B cell (primary cell): Measurements from ENCODE around the gene ABCF3. TPM values are rescaled to one million over a fixed set of nuclear protein-coding genes. Genes with fewer than 3 reads are reported as not detected.

Experiments
- ATAC-seq: fragments of 200-7000 bp; cut with Tn5 transposase; one replicate; pipeline ENCODE4 v1.10.0; 2021; ENCODE audit warnings: low read depth, mild to moderate bottlenecking, moderate number of reproducible peaks, moderate library complexity
- CTCF ChIA-PET: fragments of 350-600 bp; sonication (Branson Sonifier 250); formaldehyde crosslinking; loops from one replicate; lab custom pipeline; 2021; ENCODE audit warnings: antibody characterized with exemption, inconsistent platforms; lab: Charles Lee
- POLR2A ChIA-PET: fragments of 350-600 bp; sonication (Branson Sonifier 250); formaldehyde crosslinking; loops from one replicate; lab custom pipeline; 2021; ENCODE audit warnings: antibody characterized with exemption; lab: Charles Lee
- DNase-seq: peaks from one replicate; pipeline ENCODE4 v3.0.0; 2013
- H2AFZ ChIP-seq: 2 replicates; pipeline ENCODE4 v1.6.1; 2012; ENCODE audit warnings: mild to moderate bottlenecking, low read depth, low read length; ENCODE audit not compliant: insufficient read depth, poor library complexity, severe bottlenecking
- H3K27ac ChIP-seq, 2 donors: 1 replicate in 1 of 2; 2 replicates in 1 of 2; pipeline ENCODE4 v1.5.1; 2012 to 2013; ENCODE audit warnings: low read length in 2 of 2, mild to moderate bottlenecking in 2 of 2, moderate library complexity in 1 of 2
- H3K27me3 ChIP-seq, 4 experiments: fragments of 200-600 bp in 1 of 4; sonication (generic) in 1 of 4; replicated peaks in 1 of 4; 1 replicate in 2 of 4; 2 replicates in 2 of 4; pipeline versions ENCODE4 v1.6.1 to v1.7.0; 2013 to 2016; ENCODE audit warnings: low read length in 3 of 4, mild to moderate bottlenecking in 2 of 4, mixed read lengths in 1 of 4, moderate library complexity in 1 of 4; ENCODE audit not compliant: insufficient read depth in 4 of 4, control insufficient read depth in 3 of 4; ENCODE audit errors: control extremely low read depth in 1 of 4
- H3K36me3 ChIP-seq, 2 experiments: replicated peaks in 1 of 2; 1 replicate in 1 of 2; 2 replicates in 1 of 2; pipeline versions ENCODE4 v1.6.1 to v1.7.1; 2013; ENCODE audit warnings: low read length in 1 of 2; ENCODE audit not compliant: insufficient read depth in 2 of 2, control insufficient read depth in 1 of 2; ENCODE audit errors: control extremely low read depth in 1 of 2, extremely low read depth in 1 of 2
- H3K4me1 ChIP-seq, 2 donors: fragments of 200-600 bp in 1 of 2; sonication (generic) in 1 of 2; 1 replicate in 1 of 2; 2 replicates in 1 of 2; pipeline versions ENCODE4 v1.5.1 to v1.6.1; 2013 to 2017; ENCODE audit warnings: low read length in 2 of 2; ENCODE audit not compliant: control insufficient read depth in 2 of 2, insufficient read depth in 2 of 2
- H3K4me2 ChIP-seq: replicated peaks from 2 replicates; pipeline ENCODE3; 2012; ENCODE audit warnings: mild to moderate bottlenecking, low read depth, low read length; ENCODE audit not compliant: poor library complexity, severe bottlenecking
- H3K4me3 ChIP-seq, 5 experiments: fragments of 200-600 bp in 1 of 5; sonication (generic) in 1 of 5; 1 replicate in 3 of 5; 2 replicates in 2 of 5; pipeline versions ENCODE4 v1.5.1 to v1.7.0; 2011 to 2016; ENCODE audit warnings: low read length in 4 of 5, mild to moderate bottlenecking in 4 of 5, low read depth in 2 of 5, control low read depth in 1 of 5, moderate library complexity in 1 of 5; ENCODE audit not compliant: insufficient read depth in 1 of 5; ENCODE audit errors: control extremely low read depth in 1 of 5, extremely low read depth in 1 of 5
- H3K79me2 ChIP-seq: fragments of 200-600 bp; sonication (generic); one replicate; pipeline ENCODE4 v1.6.0; 2016; ENCODE audit warnings: low read length; ENCODE audit not compliant: control insufficient read depth, insufficient read depth
- H3K9ac ChIP-seq: fragments of 200-600 bp; sonication (generic); 2 replicates; pipeline ENCODE4 v1.6.1; 2017; ENCODE audit warnings: mild to moderate bottlenecking, low read length, moderate library complexity
- H3K9me3 ChIP-seq, 3 donors: one replicate each; pipeline versions ENCODE4 v1.6.1 to v1.7.1; 2013; ENCODE audit warnings: low read length in 2 of 3; ENCODE audit not compliant: control insufficient read depth in 2 of 3, insufficient read depth in 1 of 3; ENCODE audit errors: control extremely low read depth in 1 of 3
- H4K20me1 ChIP-seq: 2 replicates; pipeline ENCODE4 v1.6.0; 2012; ENCODE audit warnings: mild to moderate bottlenecking, low read length; ENCODE audit not compliant: insufficient read depth, control insufficient read depth, poor library complexity, severe bottlenecking
- H3K27ac Mint-ChIP-seq: one replicate; pipeline ENCODE4 v1.8.0; 2021; ENCODE audit warnings: mixed read lengths
- H3K27me3 Mint-ChIP-seq: one replicate; pipeline ENCODE4 v1.8.0; 2021; ENCODE audit warnings: mixed read lengths
- H3K4me1 Mint-ChIP-seq: one replicate; pipeline ENCODE4 v1.8.0; 2021; ENCODE audit warnings: mixed read lengths
- H3K4me3 Mint-ChIP-seq: one replicate; pipeline ENCODE4 v1.8.0; 2021; ENCODE audit warnings: mixed read lengths
- H3K9me3 Mint-ChIP-seq: one replicate; pipeline ENCODE4 v1.8.0; 2022; ENCODE audit warnings: mixed read lengths; ENCODE audit not compliant: insufficient read depth
- CTCF ChIP-seq: fragments of 200-600 bp; IDR thresholded peaks from one replicate; pipeline ENCODE4 v1.8.0; 2022; ENCODE audit warnings: antibody characterized with exemption, mild to moderate bottlenecking
- EZH2 ChIP-seq: IDR thresholded peaks from 2 replicates; pipeline ENCODE4 v1.6.1; 2012; ENCODE audit warnings: borderline replicate concordance, low read depth, mild to moderate bottlenecking, moderate library complexity, low read length; ENCODE audit not compliant: insufficient read depth, poor library complexity, severe bottlenecking
- WGBS: methylation state at CpG from one replicate; pipeline ENCODE4 v1.1.5; 2013; ENCODE audit warnings: missing lambda C conversion rate; ENCODE audit not compliant: insufficient coverage; 5-methylcytosine and 5-hydroxymethylcytosine counted together
- intact Hi-C: fragments of 100-400 bp; cut with micrococcal nuclease; formaldehyde crosslinking; loops from one replicate; pipeline ENCODE4 v1.10.0; 2022
- polyA plus RNA-seq: library from polyadenylated mRNA; depleted of rRNA; stranded (reverse); fragments of >200 nt; gene quantifications from 2 replicates; pipeline ENCODE4 v1.2.3, GENCODE V29; 2012
- total RNA-seq, 2 donors: library from RNA; stranded (reverse); fragments of 120-200 nt in 1 of 2; gene quantifications; 1 replicate in 1 of 2; 2 replicates in 1 of 2; pipeline versions ENCODE4 v1.2.3 to v1.2.4, GENCODE V29; 2013 to 2022

The ABCF3 gene
- total and polyA plus RNA-seq, 2 donors (not counting 1 experiment from before 2014, with no cell fraction given): 74.0 to 115 TPM

- peak; percentile 98 for ATAC-seq
- Mint-ChIP-seq H3K9me3 (no peaks in the 10 kb centered on the region), H3K27me3 (peaks cover 44% of the 10 kb centered on the region), H3K27ac (no peak within 1 kb of the TSS), H3K4me1 (peaks cover 20% of the 10 kb centered on the region), H3K4me3 (peak within 1 kb of the TSS; percentile 85)
- ChIA-PET CTCF (interaction anchor here (1.0 to 2.4 kb wide), 4 partner anchors 11 to 334 kb away, joined by 3 to 12 read pairs (median 5); no protein-coding TSS in a partner anchor), POLR2A (interaction anchor here (1.4 kb wide), 1 partner anchor 20 kb away, joined by 3 read pairs; the partner anchor contains the start of gene EEF1AKMT4)
- Histone ChIP-seq H3K4me2 (peak within 1 kb of the TSS; percentile 100), H3K4me1 (peaks cover 15 to 25% of the 10 kb centered on the region in 2 donors), H3K27ac (no peak within 1 kb of the TSS), H3K9ac (peak within 1 kb of the TSS; percentile 72), H3K4me3 (peak within 1 kb of the TSS; percentile 9 to 74 (median 59)), H3K27me3 (peaks cover 0 to 73% (median 39%) of the 10 kb centered on the region in 4 experiments), H4K20me1 (no peaks in the 10 kb centered on the region), H3K9me3 (peaks cover 0 to 3% (median 0%) of the 10 kb centered on the region in 3 donors), H3K36me3 (no peaks in the 10 kb centered on the region), H3K79me2 (no peaks in the 10 kb centered on the region), H2AFZ (peak within 1 kb of the TSS; percentile 82)
- under 1% methylated on average over 66 of the region's 66 CpGs for whole genome bisulfite sequencing
- peak; percentile 88 for DNase-seq
- TF ChIP-seq EZH2: no peak
- peak; percentile 37 for TF ChIP-seq CTCF
- intact Hi-C loops: loop anchor here (1.0 to 5.0 kb wide), 5 partner anchors 43 to 345 kb away; partner anchors contain the start of genes ABCF3, AP2M1, EIF2B5 and PARL
Measured at GRCh38 chr3:184229394-184230080, 43.5 kb downstream of the ABCF3 start, which contains the start of gene VWA5B2. VWA5B2 (plus strand) TSS chr3:184229585; CDS start chr3:184230529, 944 bp downstream.
